ENCODE results near the gene MAPK10.
A peak's percentile ranks its signal among the peaks of the same experiment; 100 is the strongest.
"Not testable (repeated sequence)": the region's sequence is repeated elsewhere in the genome, so short reads cannot be mapped to it uniquely, and the experiment has no call there.

The MAPK10 gene

DNA sequence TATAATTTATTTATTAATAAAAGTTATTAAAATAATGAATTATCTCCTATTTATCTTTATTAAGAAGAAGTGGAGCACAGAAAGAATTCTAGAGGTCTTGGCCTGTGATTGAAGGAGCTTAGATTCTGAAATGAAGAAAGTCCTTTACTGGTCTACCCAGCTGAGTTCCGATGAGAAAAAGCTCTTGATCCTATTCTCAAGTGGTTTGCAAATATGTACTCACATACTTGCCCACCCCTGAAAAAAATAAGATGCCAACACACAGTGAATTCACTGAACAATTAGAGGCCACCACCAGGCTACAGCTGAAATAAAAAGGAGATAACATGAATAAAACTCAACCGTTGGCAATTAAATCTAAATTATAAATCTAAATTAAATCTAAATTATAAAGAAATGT is 253.4 kb downstream of the MAPK10 start:
- DNase-seq (ENCODE audit: low spot score): no peak

DNA sequence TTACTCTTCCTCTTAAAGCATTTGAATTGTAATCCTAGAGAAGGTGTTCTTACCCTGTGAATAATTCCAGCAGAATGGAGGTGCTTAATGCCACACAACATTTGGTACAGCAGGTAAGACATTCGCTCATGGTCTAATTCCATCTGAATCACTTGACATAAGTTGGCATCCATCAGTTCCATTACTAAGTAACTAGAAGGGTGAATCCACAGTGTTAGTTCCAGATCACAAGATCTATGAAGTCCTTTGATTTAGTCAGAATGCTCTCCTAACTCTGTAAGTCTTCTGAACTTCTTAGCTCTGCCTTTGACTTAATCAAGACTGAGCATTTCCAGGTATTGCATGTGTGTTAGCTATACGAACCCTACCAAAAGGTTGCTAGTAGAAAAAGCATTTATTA is 258.0 kb downstream of the MAPK10 start:
- no peak for DNase-seq (ENCODE audit: low spot score)

DNA sequence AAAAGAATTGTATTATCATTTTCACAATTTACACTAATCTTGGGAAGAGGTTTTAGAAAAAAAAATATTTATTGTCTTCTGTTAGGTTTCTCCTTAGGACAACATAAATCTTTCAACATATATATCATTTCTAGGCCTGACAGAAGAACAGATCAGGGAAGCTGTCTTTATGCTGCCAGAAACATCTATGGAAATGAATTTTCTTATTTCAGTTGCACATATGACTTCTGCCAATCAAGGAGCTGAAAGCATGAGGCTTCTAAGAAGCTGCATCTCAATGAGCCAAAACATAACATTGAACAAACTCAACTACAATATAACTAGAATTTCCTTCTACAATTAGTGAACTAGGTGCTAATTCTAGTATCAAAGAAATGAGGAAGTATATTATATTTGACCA is 258.4 kb downstream of the MAPK10 start:
- DNase-seq (ENCODE audit: low spot score): no peak

DNA sequence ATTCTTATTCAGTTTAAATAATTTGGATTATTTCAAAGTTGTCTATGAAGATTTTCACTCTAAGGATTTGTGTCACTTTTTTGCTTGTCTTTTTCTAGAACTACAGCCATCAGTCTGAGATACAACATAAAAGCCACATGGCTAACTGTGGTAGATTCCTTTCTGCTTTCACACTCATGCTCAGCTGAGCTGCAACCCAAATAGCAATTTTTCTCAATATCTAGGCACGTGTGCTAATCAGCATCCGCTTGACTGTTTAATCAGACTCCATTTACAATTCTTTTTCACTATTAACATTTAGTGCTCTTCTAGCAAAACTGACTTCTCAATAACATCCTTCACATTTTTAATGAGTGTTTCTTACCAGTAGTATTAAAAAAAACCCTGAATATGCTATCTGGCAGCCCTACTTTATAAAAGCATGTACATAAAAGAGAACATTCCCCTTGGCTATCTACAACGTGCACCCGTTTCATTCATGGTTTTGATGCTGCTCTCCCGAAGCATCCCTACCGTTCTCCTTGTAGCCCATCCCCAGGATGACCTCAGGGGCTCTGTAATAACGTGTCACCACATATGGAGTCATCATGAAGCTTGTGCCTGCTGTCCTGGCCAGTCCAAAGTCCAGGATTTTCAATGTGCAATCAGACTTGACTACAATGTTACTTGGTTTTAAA is 259.2 kb downstream of the MAPK10 start:
- DNase-seq (ENCODE audit: low spot score): no peak

DNA sequence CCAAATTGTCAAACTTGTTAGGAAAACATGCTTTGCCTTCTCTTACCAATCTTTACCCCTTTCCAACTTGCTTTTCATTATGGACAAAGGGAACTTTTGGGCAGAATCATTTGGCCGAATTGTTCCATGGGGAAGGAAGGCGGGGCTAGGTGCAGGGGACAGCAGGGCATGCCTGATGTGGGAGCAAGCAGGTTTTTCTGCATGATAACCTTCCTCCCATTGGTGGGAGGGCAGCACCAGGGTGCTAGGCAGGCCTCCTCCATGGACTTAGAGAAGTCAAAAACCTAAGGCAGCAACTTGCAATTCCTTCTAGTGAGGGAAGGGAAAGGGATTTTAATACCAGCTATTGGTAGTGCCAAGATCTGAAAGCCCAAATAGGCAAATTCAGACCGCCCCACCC is 260.5 kb downstream of the MAPK10 start:
- no peak for DNase-seq (ENCODE audit: low spot score)

DNA sequence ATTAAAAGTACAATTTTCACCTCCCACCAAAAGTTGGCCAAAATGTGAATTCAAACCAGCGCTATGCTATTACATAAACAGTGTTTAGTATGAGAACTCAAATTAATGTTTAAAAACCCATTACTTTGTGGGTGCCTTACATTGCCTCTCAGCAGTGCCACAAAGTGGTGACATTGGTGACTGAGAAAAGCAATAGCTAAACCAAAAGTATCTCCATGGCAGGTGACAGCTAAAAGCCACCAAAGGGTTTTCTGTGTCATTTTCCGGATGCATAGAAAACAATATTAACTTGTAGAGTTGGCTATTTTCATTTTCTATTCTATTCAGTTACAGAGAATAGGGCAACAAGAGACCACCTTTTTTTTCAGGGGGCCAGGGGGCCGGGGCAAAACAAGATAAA is 261.2 kb downstream of the MAPK10 start:
- DNase-seq (ENCODE audit: low spot score): no peak

DNA sequence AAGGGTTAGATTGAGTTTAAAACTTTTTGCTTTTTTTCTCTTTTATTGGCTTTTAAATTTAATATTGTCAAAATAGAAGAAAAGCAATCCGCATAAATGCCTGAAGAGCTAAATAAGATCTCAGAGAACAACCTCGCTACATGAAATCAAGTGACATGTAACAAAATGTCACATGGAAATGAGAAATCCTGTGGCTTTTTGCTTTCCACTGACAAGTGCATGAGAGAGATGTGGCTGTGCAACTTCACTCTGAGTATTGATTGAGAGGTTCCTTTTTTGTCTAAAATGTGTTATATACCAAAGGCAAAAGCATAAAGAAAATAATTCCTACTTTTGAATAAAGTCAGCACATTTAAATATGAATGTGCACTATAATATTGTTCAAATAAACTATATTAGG is 263.5 kb downstream of the MAPK10 start:
- DNase-seq (ENCODE audit: low spot score): no peak

DNA sequence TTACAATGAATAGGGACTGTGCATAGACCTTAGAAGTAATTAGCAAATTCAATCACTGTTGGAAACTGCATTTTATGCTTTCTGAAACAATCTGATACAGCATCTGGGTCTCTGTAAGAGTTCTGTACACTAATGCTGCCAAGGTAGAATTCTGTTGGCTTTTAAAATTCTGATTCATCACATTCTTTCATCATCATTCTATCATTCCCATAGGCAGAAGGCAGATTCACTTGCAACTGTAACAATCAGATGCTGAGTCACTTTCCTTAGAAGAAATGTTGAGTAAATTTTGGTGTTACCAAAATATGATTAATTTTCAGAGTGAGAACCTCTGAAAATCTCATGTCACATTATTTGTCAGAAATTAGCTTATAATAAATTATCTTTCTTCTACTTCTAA is 267.2 kb downstream of the MAPK10 start:
- DNase-seq (ENCODE audit: low spot score): peak; percentile 43

DNA sequence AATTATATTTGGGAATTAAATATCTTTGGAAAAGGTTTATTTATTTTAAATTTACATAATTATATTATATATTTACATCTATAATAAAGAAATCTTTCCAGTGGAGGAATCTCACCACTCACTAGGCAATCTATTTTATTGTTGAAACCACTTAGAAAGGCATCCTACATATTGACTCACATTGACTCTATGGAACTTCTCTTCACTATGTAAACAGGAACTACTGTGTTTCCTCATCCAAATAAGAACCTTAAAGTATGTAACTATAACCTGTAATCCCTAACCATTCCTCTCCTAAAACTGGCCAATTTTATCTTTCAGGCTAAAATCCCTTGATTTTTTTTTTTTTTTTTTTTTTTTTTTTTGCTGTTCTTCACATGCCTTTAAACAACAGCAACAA is 268.7 kb downstream of the MAPK10 start:
- DNase-seq (ENCODE audit: low spot score): no peak

DNA sequence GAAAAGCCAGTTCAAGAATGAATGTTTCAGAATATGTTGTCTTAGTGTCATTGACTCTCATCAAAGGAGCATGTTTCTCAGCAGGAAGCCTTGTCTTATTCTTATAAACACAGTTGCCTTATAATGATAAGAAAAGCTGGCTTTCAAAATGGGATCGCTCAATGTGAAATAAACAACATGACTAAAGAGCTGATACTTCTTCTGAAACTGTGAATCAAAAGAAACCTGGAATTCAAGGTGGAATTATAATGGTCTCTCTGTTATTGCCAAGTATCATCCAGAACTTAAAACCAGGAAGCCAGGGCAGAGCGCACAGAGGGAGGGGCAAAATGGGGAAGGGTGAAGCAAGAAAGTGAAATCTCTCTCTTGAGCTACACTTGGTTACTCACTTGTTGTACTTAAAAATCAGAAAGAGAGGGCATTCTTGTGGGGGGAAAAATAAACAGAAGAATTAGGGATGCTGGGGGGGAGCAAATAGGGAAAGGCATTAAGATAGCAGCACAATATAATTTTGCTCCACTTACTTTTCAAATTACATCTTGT is 270.0 kb downstream of the MAPK10 start:
- no peak for DNase-seq (ENCODE audit: low spot score)

DNA sequence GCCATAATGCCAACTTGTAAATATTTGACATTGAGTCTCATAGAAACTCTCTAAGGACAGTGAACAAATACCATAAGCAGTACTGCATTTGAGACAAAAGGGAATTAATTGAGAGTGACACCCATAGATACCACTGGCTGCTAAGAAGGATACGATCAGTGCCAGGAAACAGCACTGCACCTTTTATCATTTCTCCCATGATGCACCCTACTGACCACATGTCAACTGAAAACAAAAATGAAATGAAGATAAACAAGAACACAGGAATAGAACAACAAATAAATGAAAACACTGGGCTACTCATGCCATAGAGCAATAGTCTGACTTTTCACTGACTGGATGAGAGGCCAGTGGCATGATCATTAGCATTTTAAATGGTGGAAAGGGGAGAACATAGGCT is 270.8 kb downstream of the MAPK10 start:
- DNase-seq (ENCODE audit: low spot score): no peak

DNA sequence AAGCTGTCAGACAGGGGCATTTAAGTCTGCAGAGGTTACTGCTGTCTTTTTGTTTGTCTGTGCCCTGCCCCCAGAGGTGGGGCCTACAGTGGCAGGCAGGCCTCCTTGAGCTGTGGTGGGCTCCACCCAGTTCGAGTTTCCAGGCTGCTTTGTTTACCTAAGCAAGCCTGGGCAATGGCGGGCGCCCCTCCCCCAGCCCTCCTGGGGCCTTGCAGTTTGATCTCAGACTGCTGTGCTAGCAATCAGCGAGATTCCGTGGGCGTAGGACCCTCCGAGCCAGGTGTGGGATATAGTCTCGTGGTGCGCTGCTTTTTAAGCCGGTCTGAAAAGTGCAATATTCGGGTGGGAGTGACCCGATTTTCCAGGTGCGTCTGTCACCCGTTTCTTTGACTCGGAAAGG is 284.1 kb downstream of the MAPK10 start:
- DNase-seq (ENCODE audit: low spot score): not testable (repeated sequence)

DNA sequence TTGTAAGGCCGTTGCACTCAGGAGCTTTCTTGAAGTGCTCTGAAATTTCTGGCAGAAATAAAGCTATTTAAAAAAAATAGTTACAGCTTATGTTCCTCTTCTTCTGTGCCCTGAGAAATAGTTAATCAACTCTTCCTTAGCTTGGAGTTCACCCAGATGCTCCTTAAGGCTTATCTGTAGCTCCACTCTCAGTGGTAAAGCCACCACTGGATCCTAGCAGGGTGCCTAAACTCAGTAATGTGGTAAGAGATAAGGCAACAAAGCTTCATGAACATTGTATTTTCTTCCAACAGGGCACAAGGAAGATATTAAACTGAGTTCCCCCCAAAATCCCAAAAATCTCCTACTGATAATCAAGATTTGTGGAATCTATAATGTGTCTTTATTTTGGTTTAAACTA is 299.5 kb downstream of the MAPK10 start:
- no peak for DNase-seq (ENCODE audit: low spot score)

DNA sequence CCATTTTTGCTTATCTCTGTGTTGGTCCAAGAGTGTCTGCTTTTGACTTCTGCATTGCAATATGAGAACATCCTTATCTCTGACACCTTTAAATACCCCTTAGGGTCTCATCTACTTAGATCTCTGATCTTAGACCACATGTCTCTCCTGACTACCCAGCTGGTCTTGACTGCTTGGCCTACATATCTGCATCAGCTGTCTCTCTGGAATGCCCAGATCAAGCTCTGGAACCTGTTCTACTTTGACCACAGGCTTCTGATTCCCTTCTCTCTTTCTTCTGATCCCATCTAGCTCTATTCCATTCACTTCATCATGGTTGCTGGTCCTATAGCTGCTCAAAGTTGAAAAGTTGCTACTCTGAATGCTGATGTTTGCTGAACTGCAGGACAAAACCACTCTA is 301.2 kb downstream of the MAPK10 start:
- no peak for DNase-seq (ENCODE audit: low spot score)

DNA sequence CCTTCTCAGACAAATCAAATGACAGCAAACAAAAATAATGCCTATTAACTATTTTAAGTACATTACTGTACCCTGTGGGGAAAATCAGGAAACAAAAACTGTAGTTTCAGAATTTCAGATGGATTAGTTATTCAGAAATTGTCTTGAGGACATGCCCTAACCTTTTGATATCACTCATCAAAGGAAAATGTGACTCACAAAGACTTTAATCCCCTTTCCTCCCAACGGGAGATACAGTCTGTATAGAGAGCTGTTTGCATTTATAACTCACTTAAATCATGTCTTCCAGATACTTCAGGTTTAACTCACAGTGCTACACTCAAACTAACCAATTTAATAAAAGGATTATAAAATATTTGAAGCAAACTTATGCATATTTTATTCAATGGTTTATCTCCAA is 304.0 kb downstream of the MAPK10 start:
- no peak for DNase-seq (ENCODE audit: low spot score)

DNA sequence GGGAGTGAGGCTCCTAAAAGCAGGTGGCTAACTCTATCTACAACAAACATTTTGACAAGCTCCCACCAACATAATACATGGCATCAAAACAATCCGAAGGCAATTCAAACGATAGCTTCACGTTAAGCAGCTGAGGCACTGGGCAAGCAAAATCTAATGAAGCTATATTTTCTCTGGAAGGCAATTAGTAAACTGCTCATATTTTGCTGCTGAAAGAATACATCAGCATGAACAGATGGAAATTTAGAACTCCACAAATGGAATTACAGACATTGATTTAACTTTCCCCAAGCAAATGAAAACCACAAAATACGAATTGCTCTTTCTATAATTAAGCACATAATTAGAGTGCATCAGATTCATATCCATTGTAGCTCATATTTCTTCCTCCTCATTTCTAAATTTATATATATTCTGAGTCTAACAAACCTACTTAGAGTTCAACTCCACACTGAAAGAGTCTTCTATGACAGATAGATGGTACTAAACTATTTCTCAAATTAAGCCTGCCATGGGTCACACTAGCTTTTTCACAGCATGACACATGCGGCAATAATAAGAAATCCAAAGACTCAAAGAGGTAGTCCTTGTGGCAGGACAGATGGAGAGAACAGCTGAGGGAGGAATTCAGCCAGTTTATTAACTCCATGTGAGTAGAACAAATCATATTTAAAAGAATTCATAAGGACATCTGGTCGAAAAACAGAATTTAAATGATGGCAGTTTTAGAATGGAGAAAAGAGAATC is 305.4 kb downstream of the MAPK10 start:
- peak; percentile 8 for DNase-seq (ENCODE audit: low spot score)

DNA sequence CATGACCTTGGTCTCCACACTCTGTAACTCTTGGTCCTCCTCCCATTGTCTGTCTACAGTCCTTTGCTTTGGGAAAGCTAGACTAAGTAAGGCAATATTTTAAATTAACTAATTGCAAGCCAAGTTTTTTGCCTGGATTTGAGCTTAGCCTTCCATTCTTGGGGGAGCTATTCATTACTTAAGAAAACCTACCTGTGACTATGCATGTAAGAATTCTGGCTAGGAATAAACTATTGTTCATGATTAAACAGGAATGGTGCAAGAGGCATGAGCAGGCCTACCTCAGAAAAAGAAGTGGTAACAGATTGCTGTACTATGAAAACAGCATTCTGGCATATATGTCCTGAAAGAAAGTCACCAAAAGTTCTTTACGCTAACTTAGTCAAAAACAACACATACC is 309.4 kb downstream of the MAPK10 start:
- no peak for DNase-seq (ENCODE audit: low spot score)

DNA sequence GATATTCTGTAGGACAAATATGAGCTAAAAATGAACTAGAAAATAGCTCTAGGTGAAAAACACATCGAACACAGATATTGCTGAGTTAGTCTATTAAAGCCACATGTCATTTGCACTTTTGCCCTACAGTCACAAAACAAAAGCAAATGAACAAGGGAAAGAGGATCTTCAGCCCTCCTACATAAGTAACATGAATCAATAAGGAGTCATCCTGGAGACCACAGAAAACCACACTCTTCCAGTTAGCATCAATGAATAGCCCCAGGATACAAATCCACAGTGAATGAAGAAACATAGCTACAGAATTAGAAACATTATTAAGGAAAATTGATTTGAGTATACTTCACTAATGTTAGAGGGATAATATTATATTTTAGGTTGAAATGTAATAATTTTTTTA is 311.4 kb downstream of the MAPK10 start:
- peak; percentile 33 for DNase-seq (ENCODE audit: low spot score)

DNA sequence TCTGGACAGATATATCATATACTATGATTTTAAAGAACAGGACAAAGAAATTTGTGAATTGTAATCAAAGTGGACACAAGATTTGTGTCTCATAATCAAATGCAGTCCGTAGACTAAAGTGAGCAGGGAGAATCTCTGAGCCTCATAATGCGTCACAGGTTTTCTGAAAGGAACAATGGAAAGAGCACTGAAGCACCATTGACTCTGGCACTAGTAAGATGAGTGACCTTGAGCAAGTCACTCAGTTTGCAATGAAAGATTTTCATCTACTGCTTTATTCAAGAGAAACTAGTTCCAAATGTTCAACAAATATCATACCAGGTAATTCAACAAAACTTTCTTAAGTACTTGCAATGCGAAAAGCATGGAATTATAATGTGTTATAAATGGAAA is 315.3 kb downstream of the MAPK10 start:
- no peak for DNase-seq (ENCODE audit: low spot score)

DNA sequence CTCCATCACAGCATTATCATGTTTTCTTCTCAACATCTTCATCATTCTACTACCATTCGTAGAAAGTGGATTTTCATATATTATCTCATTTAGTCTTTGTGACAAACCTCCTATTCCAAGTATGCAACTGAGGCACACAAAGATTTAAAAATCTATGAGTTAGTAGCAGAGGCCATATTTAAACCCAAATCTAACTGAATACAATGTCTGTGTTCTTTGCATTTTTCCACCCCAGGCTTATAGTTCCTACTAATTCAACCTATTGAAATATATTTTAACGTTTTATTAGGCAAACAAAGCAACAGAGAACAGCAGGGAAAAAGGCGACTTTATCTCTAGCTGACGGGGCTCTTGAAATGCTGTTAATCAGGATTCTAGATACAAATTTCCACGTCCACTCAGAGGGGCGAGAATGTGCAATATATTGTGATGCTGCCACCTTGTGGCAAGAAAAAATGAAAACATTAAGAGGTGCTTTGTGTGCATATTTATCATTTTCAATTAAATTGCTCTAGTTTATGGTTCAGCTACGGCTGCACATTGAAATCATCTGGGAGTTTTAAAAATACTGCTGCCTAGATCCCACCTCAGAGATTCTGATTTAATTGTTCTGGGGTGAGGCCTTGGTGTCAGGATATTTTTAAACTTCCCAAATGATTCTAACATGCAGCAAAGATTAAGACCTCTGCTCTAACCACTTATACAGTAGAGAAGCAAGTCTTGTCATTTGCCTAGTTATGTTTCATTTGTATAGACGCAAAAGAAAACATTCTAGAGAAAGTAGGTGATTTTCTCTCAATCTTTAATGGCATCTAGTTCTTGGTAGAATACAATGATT is 315.9 kb downstream of the MAPK10 start:
- peak; percentile 43 for DNase-seq (ENCODE audit: low spot score)

DNA sequence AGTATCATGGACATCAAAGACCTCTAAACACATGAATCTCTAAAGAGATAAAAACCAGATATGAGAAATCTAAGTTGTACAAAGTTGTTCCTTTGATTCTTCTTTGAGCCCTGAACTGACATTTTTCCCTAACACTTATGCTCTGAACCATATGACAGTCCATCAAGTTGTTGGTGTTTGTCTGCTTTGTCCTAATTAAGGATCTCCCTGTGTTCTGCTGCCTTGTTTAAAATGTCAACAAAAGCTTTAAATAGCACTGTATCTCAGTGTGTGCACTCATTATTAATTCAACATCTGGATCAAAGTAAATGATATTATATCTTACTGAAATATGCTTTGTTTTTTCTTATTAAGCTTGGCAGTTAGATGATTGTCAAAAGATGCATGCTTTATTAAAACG is 321.8 kb downstream of the MAPK10 start:
- no peak for DNase-seq (ENCODE audit: low spot score)

DNA sequence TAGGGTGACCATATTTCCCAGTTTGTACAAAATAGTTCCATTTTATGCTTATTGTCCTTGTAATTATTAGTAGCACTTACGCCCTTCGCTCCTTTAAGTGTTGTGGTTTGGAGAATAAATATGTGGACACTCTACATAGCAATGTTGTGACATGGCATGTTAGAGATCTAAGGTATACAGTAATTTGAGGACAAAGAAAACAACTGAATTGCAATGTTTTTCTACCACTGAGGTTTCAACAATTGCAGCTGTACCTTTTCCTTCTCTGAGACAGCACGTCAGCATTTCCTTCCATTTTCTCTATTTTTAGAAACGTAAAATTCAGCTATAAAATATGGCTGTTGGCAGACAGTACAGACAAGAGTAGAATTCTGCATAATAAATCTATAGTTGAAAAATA is 323.1 kb downstream of the MAPK10 start:
- DNase-seq (ENCODE audit: low spot score): no peak

DNA sequence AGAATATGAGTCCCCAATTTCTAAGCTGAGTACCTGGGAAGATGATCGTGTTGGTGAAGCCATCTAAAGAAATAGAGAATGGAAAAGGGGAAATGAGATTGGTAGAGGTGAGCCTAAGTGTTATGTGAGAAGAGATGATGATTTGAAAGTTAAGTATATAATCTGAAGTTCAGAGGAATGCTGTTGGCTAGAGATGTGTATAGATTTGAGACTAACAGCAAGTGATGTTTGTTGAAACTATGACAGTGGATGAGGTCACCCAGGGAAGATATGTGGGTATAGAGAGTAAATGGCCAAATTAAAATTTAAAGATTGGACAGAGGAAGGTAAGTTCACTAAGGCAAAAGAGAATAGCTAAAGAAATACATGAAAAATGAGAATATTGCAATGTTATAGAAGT is 324.2 kb downstream of the MAPK10 start:
- no peak for DNase-seq (ENCODE audit: low spot score)

All from AG20443 (cell line).